GM23248 (cell line): ENCODE results near the gene MAN1B1. TPM values are rescaled to one million over a fixed set of nuclear protein-coding genes. Genes with fewer than 3 reads are reported as not detected.
A peak's percentile ranks its signal among the peaks of the same experiment; 100 is the strongest.

Experiments used
- DNase-seq: peaks from one replicate; pipeline ENCODE4 v3.0.0-alpha.2; 2015
- H2AFZ ChIP-seq: fragments of 200-600 bp; sonication (generic); 2 replicates; pipeline ENCODE4 v1.6.1; 2016; ENCODE audit warnings: antibody characterized with exemption
- H3F3A ChIP-seq: fragments of 200-600 bp; sonication (generic); 2 replicates; pipeline ENCODE4 v1.6.1; 2016; ENCODE audit warnings: mild to moderate bottlenecking, antibody characterized with exemption, mixed run types; ENCODE audit not compliant: insufficient read depth
- H3K27ac ChIP-seq: fragments of 200-600 bp; sonication (generic); 2 replicates; pipeline ENCODE4 v1.5.1; 2016; ENCODE audit warnings: mild to moderate bottlenecking
- H3K27me3 ChIP-seq: fragments of 200-600 bp; sonication (generic); replicated peaks from 2 replicates; pipeline ENCODE4 v1.6.1; 2016; ENCODE audit warnings: mild to moderate bottlenecking; ENCODE audit not compliant: insufficient read depth
- H3K36me3 ChIP-seq: fragments of 200-600 bp; sonication (generic); 2 replicates; pipeline ENCODE4 v1.6.1; 2016; ENCODE audit warnings: low read depth, mild to moderate bottlenecking
- H3K4me1 ChIP-seq: fragments of 200-600 bp; sonication (generic); 2 replicates; pipeline ENCODE4 v1.6.1; 2016; ENCODE audit warnings: mild to moderate bottlenecking; ENCODE audit not compliant: insufficient read depth
- H3K4me2 ChIP-seq: fragments of 200-600 bp; sonication (generic); one replicate; pipeline ENCODE4 v1.6.1; 2016; ENCODE audit warnings: mild to moderate bottlenecking; ENCODE audit not compliant: unreplicated experiment
- H3K4me3 ChIP-seq: fragments of 200-600 bp; sonication (generic); 2 replicates; pipeline ENCODE4 v1.5.1; 2016; ENCODE audit warnings: mild to moderate bottlenecking
- H3K79me2 ChIP-seq: fragments of 200-600 bp; sonication (generic); 2 replicates; pipeline ENCODE4 v1.6.1; 2016; ENCODE audit warnings: mild to moderate bottlenecking; ENCODE audit not compliant: insufficient read depth
- H3K9ac ChIP-seq: fragments of 200-600 bp; sonication (generic); 2 replicates; pipeline ENCODE4 v1.6.1; 2016; ENCODE audit warnings: mild to moderate bottlenecking
- H3K9me2 ChIP-seq: fragments of 200-600 bp; sonication (generic); 2 replicates; pipeline ENCODE4 v1.6.1; 2016; ENCODE audit warnings: mixed run types, mild to moderate bottlenecking, moderate library complexity; ENCODE audit not compliant: insufficient read depth
- H3K9me3 ChIP-seq: fragments of 200-600 bp; sonication (generic); one replicate; pipeline ENCODE4 v1.6.1; 2017; ENCODE audit warnings: low read depth
- H4K20me1 ChIP-seq: fragments of 200-600 bp; sonication (generic); 2 replicates; pipeline ENCODE4 v1.6.0; 2016; ENCODE audit not compliant: insufficient read depth
- EZH2 ChIP-seq: fragments of 200-600 bp; sonication (generic); IDR thresholded peaks from 2 replicates; pipeline ENCODE4 v1.6.1; 2018; ENCODE audit warnings: antibody characterized with exemption, mild to moderate bottlenecking; ENCODE audit not compliant: insufficient read depth, poor library complexity, severe bottlenecking
- EZH2phosphoT487 ChIP-seq: fragments of 200-600 bp; sonication (generic); IDR thresholded peaks from 2 replicates; pipeline ENCODE4 v1.6.1; 2018; ENCODE audit warnings: antibody characterized with exemption, moderate library complexity, mild to moderate bottlenecking, low read depth; ENCODE audit not compliant: insufficient read depth
- WGBS, 2 experiments: methylation state at CpG; one replicate each; pipeline ENCODE4 v1.1.6; 2015 to 2017; ENCODE audit warnings: low lambda C conversion rate in 2 of 2, low coverage in 1 of 2; ENCODE audit errors: missing lambda C conversion rate in 2 of 2; 5-methylcytosine and 5-hydroxymethylcytosine counted together
- in situ Hi-C: fragments of 300-500 bp; cut with MboI; formaldehyde crosslinking; loops from 2 replicates; pipeline ENCODE4 v1.15.0; 2020
- polyA plus RNA-seq: library from polyadenylated mRNA; unstranded; fragments of >200 nt; fragmentation: Nextera tagmentation; extraction: Ambion mirVana; gene quantifications from 2 replicates; pipeline ENCODE4 v1.2.1, GENCODE V29; 2016
- total RNA-seq: library from RNA; depleted of rRNA; stranded (reverse); fragments of >200 nt; shearing (Covaris generic); gene quantifications from 2 replicates; pipeline ENCODE4 v1.2.3, GENCODE V29; 2014

The MAN1B1 gene
- total and polyA plus RNA-seq, 2 experiments from 2014 or later: 101 to 136 TPM

DNA sequence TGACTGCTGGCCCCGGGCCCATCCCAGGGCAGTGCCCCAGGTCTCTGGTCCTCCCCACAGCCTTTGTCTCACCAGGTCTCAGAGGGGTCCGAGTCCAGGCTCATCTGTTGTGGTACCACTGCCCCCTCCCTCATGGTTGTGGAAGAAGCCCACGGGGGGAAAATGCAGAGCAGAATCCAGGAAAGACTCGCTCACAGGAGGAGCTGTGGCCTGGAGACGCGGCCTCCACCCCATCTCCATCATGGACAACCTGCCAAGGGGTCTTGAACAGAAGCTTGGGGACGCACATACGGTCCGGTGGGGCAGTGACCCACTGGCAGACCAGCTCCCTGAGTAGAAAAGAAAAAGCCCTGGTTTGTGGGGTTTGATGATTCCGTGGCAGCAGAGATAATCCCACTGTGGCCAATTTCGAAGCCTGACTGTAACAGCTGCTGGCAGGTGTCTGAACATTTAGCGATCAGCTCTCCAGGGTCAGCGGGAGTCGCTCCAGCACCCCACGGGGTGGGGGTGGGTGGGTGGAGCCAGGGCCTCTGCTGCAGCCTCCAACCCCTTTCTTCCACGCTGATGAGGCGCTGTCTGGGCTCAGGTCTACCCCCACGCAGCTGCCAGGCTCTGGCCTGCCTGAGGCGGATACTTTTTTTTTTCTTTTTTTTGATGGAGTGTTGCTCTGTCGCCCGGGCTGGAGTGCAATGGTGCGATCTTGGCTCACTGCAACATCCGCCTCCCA, 50.3 kb downstream of the MAN1B1 start:
- H3K36me3 ChIP-seq: no peaks in the 10 kb centered on the region
- no peaks in the 10 kb centered on the region for H3K9me3 ChIP-seq
- H3K27ac ChIP-seq: no peak overlapping the region
- no peak overlapping the region for H3K4me2 ChIP-seq
- H3K4me3 ChIP-seq: no peak overlapping the region
- no peak overlapping the region for H2AFZ ChIP-seq
- H3K9me2 ChIP-seq: no peaks in the 10 kb centered on the region
- H3K79me2 ChIP-seq: no peaks in the 10 kb centered on the region
- no peak overlapping the region for H3K9ac ChIP-seq
- no peaks in the 10 kb centered on the region for H4K20me1 ChIP-seq
- H3K4me1 ChIP-seq: no peaks in the 10 kb centered on the region
- in situ Hi-C loops: no loop called here
- 55 to 65% methylated on average over 22 to 23 of the region's 23 CpGs for WGBS, 2 experiments
- H3F3A ChIP-seq: peaks cover 5% of the 10 kb centered on the region; the same call in 1 of the 2 replicates
- peaks cover 35% of the 10 kb centered on the region for H3K27me3 ChIP-seq
- no peak for DNase-seq
- TF ChIP-seq EZH2: no peak
- TF ChIP-seq EZH2phosphoT487: no peak

DNA sequence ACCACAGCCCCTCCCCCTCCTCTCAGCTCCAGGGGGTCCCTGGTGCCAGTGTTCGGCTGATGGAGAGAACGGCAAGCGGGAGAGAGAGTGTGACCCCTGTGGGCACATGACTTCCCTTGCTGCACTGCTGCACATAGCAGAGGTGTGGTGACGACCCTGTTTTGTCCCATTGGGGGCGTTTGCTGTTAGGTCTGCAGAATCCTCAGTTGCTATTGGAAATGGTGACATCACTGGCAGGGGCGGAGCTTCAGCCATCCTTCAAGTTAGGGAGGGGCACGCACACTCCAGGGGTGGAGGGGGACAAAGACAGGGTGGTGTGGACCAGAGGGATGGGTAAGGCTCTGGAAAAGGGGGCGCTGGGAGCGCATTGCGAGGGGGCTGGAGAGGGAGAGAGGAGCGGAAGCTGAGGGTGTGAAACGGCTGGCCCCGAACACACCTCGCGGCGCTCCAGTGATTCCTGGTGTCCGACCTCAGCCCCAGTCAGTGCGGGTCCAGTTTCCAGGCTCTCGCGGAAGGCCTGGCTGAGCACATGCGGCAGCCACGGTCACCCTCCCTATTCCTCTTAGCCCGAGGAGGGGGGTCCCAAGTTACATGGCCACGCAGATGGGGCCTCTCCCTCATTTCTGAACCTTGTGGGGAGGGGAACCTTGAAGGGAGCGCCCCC, 51.4 kb downstream of the MAN1B1 start:
- no peak overlapping the region for H3K4me3 ChIP-seq
- peaks cover 35% of the 10 kb centered on the region for H3K27me3 ChIP-seq
- WGBS, 2 experiments: 5 to 7% methylated on average over 19 to 25 of the region's 25 CpGs

DNA sequence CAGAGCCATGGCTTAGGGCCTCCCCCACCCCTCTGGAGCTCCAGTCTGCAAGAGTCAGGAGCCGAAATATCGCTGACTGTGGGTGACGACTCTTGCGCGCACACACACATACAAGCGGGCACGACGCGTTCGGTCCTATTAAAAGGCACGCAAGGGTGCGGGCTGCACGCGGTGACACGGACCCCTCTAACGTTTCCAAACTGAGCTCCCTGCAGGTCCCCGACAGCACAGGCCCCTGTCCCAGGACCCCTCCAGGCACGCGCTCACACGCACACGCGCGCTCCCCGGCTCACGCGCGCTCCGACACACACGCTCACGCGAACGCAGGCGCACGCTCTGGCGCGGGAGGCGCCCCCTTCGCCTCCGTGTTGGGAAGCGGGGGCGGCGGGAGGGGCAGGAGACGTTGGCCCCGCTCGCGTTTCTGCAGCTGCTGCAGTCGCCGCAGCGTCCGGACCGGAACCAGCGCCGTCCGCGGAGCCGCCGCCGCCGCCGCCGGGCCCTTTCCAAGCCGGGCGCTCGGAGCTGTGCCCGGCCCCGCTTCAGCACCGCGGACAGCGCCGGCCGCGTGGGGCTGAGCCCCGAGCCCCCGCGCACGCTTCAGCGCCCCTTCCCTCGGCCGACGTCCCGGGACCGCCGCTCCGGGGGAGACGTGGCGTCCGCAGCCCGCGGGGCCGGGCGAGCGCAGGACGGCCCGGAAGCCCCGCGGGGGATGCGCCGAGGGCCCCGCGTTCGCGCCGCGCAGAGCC, 52.1 kb downstream of the MAN1B1 start, which contains the start of gene GRIN1:
TSS of gene GRIN1 (plus strand) at position 433 of the 746 bp plus-strand sequence. CDS start 333 bp downstream, outside the sequence.
- Histone ChIP-seq H3K4me3 (no peak within 1 kb of the TSS; the same call in 1 of the 2 replicates), H3K9me2 (no peaks in the 10 kb centered on the region), H2AFZ (no peak within 1 kb of the TSS), H3F3A (no peaks in the 10 kb centered on the region), H3K27me3 (peaks cover 35% of the 10 kb centered on the region), H4K20me1 (no peaks in the 10 kb centered on the region), H3K4me1 (no peaks in the 10 kb centered on the region), H3K4me2 (no peak within 1 kb of the TSS), H3K36me3 (no peaks in the 10 kb centered on the region), H3K79me2 (no peaks in the 10 kb centered on the region), H3K27ac (no peak within 1 kb of the TSS), H3K9ac (no peak within 1 kb of the TSS), H3K9me3 (no peaks in the 10 kb centered on the region)
- in situ Hi-C loops: no loop called here
- WGBS, 2 experiments: 8 to 9% methylated on average over 68 to 77 of the region's 104 CpGs
- TF ChIP-seq EZH2: no peak
- no peak for TF ChIP-seq EZH2phosphoT487
- DNase-seq: peak; percentile 59

More for the DNA sequence above, 51.4 kb downstream of the MAN1B1 start:
- H3K36me3 ChIP-seq: no peaks in the 10 kb centered on the region
- no peak overlapping the region for H3K9ac ChIP-seq
- H3K27ac ChIP-seq: no peak overlapping the region
- H3K9me3 ChIP-seq: no peaks in the 10 kb centered on the region
- no peaks in the 10 kb centered on the region for H3K4me1 ChIP-seq
- no peak for TF ChIP-seq EZH2phosphoT487
- no peak for TF ChIP-seq EZH2
- H3K9me2 ChIP-seq: no peaks in the 10 kb centered on the region
- no peak for DNase-seq
- H3K4me2 ChIP-seq: no peak overlapping the region
- H2AFZ ChIP-seq: no peak overlapping the region
- H4K20me1 ChIP-seq: no peaks in the 10 kb centered on the region
- H3F3A ChIP-seq: peaks cover 2% of the 10 kb centered on the region; the same call in 1 of the 2 replicates
- in situ Hi-C loops: no loop called here
- no peaks in the 10 kb centered on the region for H3K79me2 ChIP-seq

DNA sequence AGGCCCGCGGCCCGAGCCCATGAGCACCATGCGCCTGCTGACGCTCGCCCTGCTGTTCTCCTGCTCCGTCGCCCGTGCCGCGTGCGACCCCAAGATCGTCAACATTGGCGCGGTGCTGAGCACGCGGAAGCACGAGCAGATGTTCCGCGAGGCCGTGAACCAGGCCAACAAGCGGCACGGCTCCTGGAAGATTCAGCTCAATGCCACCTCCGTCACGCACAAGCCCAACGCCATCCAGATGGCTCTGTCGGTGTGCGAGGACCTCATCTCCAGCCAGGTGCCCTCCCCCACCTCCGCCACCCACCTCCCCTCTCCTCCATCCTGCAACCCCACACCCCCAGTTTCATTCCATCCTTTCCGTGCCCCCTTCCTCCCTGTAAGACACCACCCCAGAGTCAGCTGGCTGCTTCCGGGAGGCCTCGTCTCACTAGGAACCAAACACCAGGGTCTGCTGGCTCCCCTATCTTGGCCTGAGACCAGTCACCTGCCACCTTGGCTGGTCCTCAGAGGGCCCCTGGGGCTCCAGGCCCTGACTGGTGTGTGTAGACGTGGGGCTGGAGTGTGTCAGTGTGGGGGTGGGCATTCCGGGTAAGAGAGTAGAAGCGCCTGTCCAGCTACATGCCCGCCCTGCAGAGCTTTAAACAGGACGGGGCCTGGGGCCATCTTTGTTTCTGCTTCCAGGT, 52.8 kb downstream of the MAN1B1 start:
- Histone ChIP-seq H3K4me1 (no peaks in the 10 kb centered on the region), H3K4me3 (no peak overlapping the region), H2AFZ (no peak overlapping the region), H3F3A (no peaks in the 10 kb centered on the region), H3K27me3 (peaks cover 35% of the 10 kb centered on the region), H3K36me3 (no peaks in the 10 kb centered on the region), H3K9me2 (no peaks in the 10 kb centered on the region), H3K27ac (no peak overlapping the region), H3K4me2 (no peak overlapping the region), H3K9ac (no peak overlapping the region), H3K9me3 (no peaks in the 10 kb centered on the region), H3K79me2 (no peaks in the 10 kb centered on the region), H4K20me1 (no peaks in the 10 kb centered on the region)
- no peak for DNase-seq
- 26 to 31% methylated on average over 21 to 28 of the region's 37 CpGs for WGBS, 2 experiments
- TF ChIP-seq EZH2phosphoT487 (no peak), EZH2 (no peak)
- in situ Hi-C loops: no loop called here
